A673 (cell line): ENCODE measurements around the gene GGT7. TPM values are rescaled to one million over a fixed set of nuclear protein-coding genes. Genes with fewer than 3 reads are reported as not detected.
A peak's percentile ranks its signal among the peaks of the same experiment; 100 is the strongest.

ENCODE experiments used
- BruUV-seq: library from RNA; stranded (reverse); fragments of 400-500 nt; replicated peaks from 2 replicates; lab custom pipeline; 2021; lab: Mats Ljungman, UMichigan
- CTCF ChIA-PET: fragments of 300-600 bp; sonication (Branson Sonifier 250); formaldehyde crosslinking; loops from one replicate; lab custom pipeline; 2022; ENCODE audit warnings: antibody characterized with exemption; lab: Charles Lee
- POLR2A ChIA-PET: fragments of 300-600 bp; sonication (Branson Sonifier 250); formaldehyde crosslinking; loops from one replicate; lab custom pipeline; 2022; ENCODE audit warnings: antibody characterized with exemption; ENCODE audit not compliant: low non-redundant PET; lab: Charles Lee
- DNase-seq: peaks from one replicate; pipeline ENCODE4 v3.0.0-alpha.2; 2015; ENCODE audit warnings: low spot score
- H3K27ac ChIP-seq: fragments of 200-600 bp; sonication (generic); 2 replicates; pipeline ENCODE4 v1.5.1; 2016; ENCODE audit warnings: mixed run types, low read depth, mild to moderate bottlenecking, mixed read lengths, antibody characterized with exemption, low read length; ENCODE audit not compliant: poor library complexity, severe bottlenecking
- H3K27me3 ChIP-seq: fragments of 200-600 bp; sonication (generic); replicated peaks from 2 replicates; pipeline ENCODE4 v1.6.1; 2017; ENCODE audit warnings: mixed run types, low read depth, mild to moderate bottlenecking, mixed read lengths, antibody characterized with exemption, low read length; ENCODE audit not compliant: insufficient read depth, poor library complexity
- H3K36me3 ChIP-seq: fragments of 200-600 bp; sonication (generic); 2 replicates; pipeline ENCODE4 v1.6.1; 2016; ENCODE audit warnings: mixed run types, mild to moderate bottlenecking, mixed read lengths, antibody characterized with exemption, low read length; ENCODE audit not compliant: insufficient read depth, poor library complexity, severe bottlenecking
- H3K4me1 ChIP-seq: fragments of 200-600 bp; sonication (generic); 2 replicates; pipeline ENCODE4 v1.6.1; 2017; ENCODE audit warnings: mixed run types, mild to moderate bottlenecking, mixed read lengths, antibody characterized with exemption, low read length; ENCODE audit not compliant: insufficient read depth, poor library complexity, severe bottlenecking
- H3K4me3 ChIP-seq: fragments of 200-600 bp; sonication (generic); 2 replicates; pipeline ENCODE4 v1.5.1; 2016; ENCODE audit warnings: low read depth, mixed run types, mild to moderate bottlenecking, mixed read lengths, low read length; ENCODE audit not compliant: poor library complexity, severe bottlenecking
- H3K9me3 ChIP-seq: fragments of 200-600 bp; sonication (generic); 2 replicates; pipeline ENCODE4 v1.6.1; 2016; ENCODE audit warnings: mixed run types, low read depth, mild to moderate bottlenecking, mixed read lengths, antibody characterized with exemption, low read length; ENCODE audit not compliant: poor library complexity, severe bottlenecking
- CTCF ChIP-seq: fragments of 300-800, 200-600 bp; sonication (generic); conservative IDR thresholded peaks from 2 replicates; pipeline ENCODE4 v1.5.1; 2017; ENCODE audit warnings: low read depth, mild to moderate bottlenecking, antibody characterized with exemption, low read length, moderate library complexity, mixed read lengths
- EZH2 ChIP-seq: fragments of 200-600 bp; sonication (generic); IDR thresholded peaks from 2 replicates; pipeline ENCODE4 v1.6.1; 2017; ENCODE audit warnings: borderline replicate concordance, low read depth, mild to moderate bottlenecking, mixed read lengths, antibody characterized with exemption, low read length; ENCODE audit not compliant: poor library complexity, severe bottlenecking
- intact Hi-C: fragments of 100-400 bp; cut with micrococcal nuclease; formaldehyde crosslinking; loops from one replicate; pipeline ENCODE4 v1.10.0; 2022; ENCODE audit not compliant: unreplicated experiment
- total RNA-seq: library from RNA; stranded (reverse); gene quantifications from 2 replicates; pipeline ENCODE4 v1.2.3, GENCODE V29; 2021

GGT7 gene
- total RNA-seq, 1 experiment from 2014 or later, result 14.1 TPM

DNA sequence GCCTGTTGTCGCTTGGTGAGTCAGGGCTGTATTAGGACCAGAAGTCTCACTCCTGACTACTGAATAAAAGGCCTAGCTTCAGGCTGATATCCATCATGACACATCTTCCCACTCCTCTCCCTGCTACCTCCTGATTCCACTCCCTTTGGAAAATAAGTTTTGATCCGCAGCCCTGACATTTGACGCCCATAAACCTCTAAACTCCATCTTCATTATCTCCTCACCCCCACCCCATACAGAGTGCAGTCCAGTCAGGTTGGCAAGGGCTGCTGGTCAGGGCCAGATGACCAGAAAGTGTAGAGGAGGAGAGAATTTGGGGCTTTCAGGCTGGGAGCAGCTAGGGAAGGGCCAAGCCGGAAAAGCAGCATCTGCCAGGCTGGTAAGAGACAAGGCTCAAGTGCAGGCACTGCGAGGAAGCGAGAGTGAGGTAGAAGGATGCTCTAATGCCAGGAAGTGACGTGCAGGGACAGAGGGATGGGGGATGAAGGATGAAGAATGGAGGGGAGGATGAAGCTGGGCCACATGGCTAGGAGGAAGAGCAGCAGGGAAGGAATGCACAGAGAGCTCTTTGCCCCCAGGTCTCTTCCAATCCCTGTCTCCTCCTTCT lies 1.2 kb downstream of the GGT7 start:
- Histone ChIP-seq H3K4me1 (peaks cover 19% of the 10 kb centered on the region), H3K4me3 (peak overlapping the region; percentile 69), H3K36me3 (no peaks in the 10 kb centered on the region), H3K9me3 (no peaks in the 10 kb centered on the region), H3K27ac (no peak overlapping the region), H3K27me3 (no peaks in the 10 kb centered on the region)
- ChIA-PET POLR2A (no interaction called here), CTCF (no interaction called here)
- BruUV-seq, result no TSS peak
- TF ChIP-seq CTCF (no peak), EZH2 (no peak)
- intact Hi-C loops, result loop anchor here (10.0 kb wide), 2 partner anchors 223 to 273 kb away; partner anchors contain the start of genes EDEM2 and TRPC4AP
- DNase-seq, result no peak

DNA sequence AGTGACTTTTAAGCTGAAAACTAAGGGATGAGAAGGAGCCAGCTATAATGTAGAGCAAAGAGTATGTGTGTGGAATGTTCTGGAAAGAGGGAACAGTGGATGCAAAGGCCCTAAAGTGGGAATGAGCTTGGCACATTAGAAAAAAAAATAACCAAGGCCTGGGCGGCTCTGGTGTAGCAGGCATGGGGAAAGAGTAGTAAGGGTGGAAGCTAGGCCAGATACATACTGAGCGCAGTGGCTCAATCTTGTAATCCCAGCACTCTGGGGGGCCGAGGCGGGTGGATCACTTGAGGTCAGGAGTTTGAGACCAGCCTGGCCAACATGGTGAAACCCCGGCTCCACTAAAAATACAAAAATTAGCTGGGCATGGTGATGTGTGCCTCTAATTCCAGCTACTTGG lies 8.4 kb downstream of the GGT7 start:
- Histone ChIP-seq H3K4me1 (no peaks in the 10 kb centered on the region), H3K4me3 (no peak overlapping the region), H3K36me3 (no peaks in the 10 kb centered on the region), H3K9me3 (no peaks in the 10 kb centered on the region), H3K27ac (no peak overlapping the region), H3K27me3 (no peaks in the 10 kb centered on the region)
- TF ChIP-seq CTCF (no peak), EZH2 (no peak)
- BruUV-seq, result no TSS peak
- ChIA-PET POLR2A (no interaction called here), CTCF (no interaction called here)
- DNase-seq, result no peak
- intact Hi-C loops, result no loop called here

DNA sequence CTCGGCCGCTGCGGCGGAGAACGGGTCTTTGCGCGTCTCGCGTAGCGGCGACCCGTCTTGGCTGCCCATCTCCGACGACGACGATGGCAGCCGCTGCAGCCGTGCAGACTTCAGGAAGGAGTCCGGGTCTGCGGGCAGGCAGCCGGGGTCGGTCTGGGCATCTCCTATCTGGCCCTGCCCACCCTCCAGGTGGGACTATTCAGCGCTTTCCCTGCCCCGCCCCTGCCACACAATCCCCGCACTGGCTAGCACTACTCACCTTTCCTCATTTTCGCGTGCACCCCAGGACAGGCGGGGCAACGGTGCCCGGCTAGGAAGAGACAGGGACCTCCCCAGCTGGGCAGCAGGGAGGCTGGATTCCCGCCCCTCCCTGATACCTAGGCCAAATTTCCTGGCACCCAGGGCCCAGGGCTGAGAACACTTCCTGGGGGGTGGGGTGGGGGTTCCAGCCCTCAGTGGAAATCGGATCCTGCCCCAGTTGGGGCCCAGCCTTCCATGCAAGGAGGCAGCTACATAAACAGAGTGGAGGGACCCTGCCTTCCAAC lies 9.2 kb downstream of the GGT7 start:
- BruUV-seq, result no TSS peak

More for the DNA sequence above, 9.2 kb downstream of the GGT7 start:
- CTCF ChIA-PET, result no interaction called here
- POLR2A ChIA-PET, result no interaction called here
- Histone ChIP-seq H3K9me3 (no peaks in the 10 kb centered on the region), H3K36me3 (no peaks in the 10 kb centered on the region), H3K4me3 (no peak overlapping the region), H3K27me3 (no peaks in the 10 kb centered on the region), H3K27ac (no peak overlapping the region), H3K4me1 (no peaks in the 10 kb centered on the region)
- TF ChIP-seq EZH2 (no peak), CTCF (no peak)
- intact Hi-C loops, result no loop called here
- DNase-seq, result no peak
